H1 (cell line): ENCODE results near the gene WDR45B. TPM values are rescaled to one million over a fixed set of nuclear protein-coding genes. Genes with fewer than 3 reads are reported as not detected.

Experiments used
- CBX8 ChIP-seq: fragments of 300-800, 300-1000 bp; sonication (generic); IDR thresholded peaks from 2 replicates; pipeline ENCODE4 v1.7.1; 2016; ENCODE audit warnings: low read depth, low read length, borderline replicate concordance
- CEBPB ChIP-seq: IDR thresholded peaks from 2 replicates; pipeline ENCODE4 v1.6.1; 2012; ENCODE audit warnings: low read depth, low read length
- CHD2 ChIP-seq: IDR thresholded peaks from 2 replicates; pipeline ENCODE4 v1.6.1; 2012; ENCODE audit warnings: low read length, improper control_type of control experiment
- MAFK ChIP-seq: IDR thresholded peaks from 2 replicates; pipeline ENCODE4 v1.6.1; 2012; ENCODE audit warnings: low read depth, mild to moderate bottlenecking, improper control_type of control experiment, low read length
- RAD21 ChIP-seq, 2 experiments: IDR thresholded peaks in 1 of 2; conservative IDR thresholded peaks in 1 of 2; 2 replicates each; pipeline ENCODE4 v1.6.1; 2011; ENCODE audit warnings: low read depth in 2 of 2, low read length in 2 of 2, improper control_type of control experiment in 1 of 2, inconsistent platforms in 1 of 2, mild to moderate bottlenecking in 1 of 2, moderate library complexity in 1 of 2
- TBP ChIP-seq: IDR thresholded peaks from 2 replicates; pipeline ENCODE4 v1.6.1; 2011; ENCODE audit warnings: low read depth, low read length, improper control_type of control experiment
- polyA plus RNA-seq, 7 experiments: library from polyadenylated mRNA; depleted of rRNA in 3 of 7; stranded (reverse) in 5 of 7; unstranded in 2 of 7; fragments of >200 nt in 5 of 7; fragments of 200-250 nt in 2 of 7; gene quantifications; 1 replicate in 5 of 7; 2 replicates in 1 of 7; 4 replicates in 1 of 7; pipeline versions ENCODE4 v1.2.1 to v1.2.3, GENCODE V29; 2011 to 2013; ENCODE audit warnings: missing spikeins in 2 of 7, mixed read lengths in 2 of 7
- total RNA-seq: library from RNA; stranded (reverse); fragmentation: NEBNext Ultra II Directional; extraction: Animal tissue kit (Norgen Biotek cat#: 25700); gene quantifications from 2 replicates; pipeline ENCODE4 v1.2.1, GENCODE V29; 2021
- TF ChIP-seq, protein P1 (sequence below), 3 experiments: IDR thresholded peaks; 1 replicate in 2 of 3; 2 replicates in 1 of 3; pipeline versions ENCODE4 v1.5.1 to v1.6.1; 2011; ENCODE audit warnings: low read length in 3 of 3, mild to moderate bottlenecking in 3 of 3, inconsistent platforms in 2 of 3, low read depth in 1 of 3, moderate library complexity in 1 of 3; ENCODE audit not compliant: insufficient read depth in 1 of 3; ENCODE audit errors: control extremely low read depth in 1 of 3
- TF ChIP-seq, protein P2 (sequence below): IDR thresholded peaks from 2 replicates; pipeline ENCODE4 v1.6.1; 2011; ENCODE audit warnings: low read length, improper control_type of control experiment

The WDR45B gene
- total and polyA plus RNA-seq, 2 of the 8 experiments (the other 6 are each of a cell fraction or from before 2014, with no cell fraction given): 82.0 to 100 TPM

DNA sequence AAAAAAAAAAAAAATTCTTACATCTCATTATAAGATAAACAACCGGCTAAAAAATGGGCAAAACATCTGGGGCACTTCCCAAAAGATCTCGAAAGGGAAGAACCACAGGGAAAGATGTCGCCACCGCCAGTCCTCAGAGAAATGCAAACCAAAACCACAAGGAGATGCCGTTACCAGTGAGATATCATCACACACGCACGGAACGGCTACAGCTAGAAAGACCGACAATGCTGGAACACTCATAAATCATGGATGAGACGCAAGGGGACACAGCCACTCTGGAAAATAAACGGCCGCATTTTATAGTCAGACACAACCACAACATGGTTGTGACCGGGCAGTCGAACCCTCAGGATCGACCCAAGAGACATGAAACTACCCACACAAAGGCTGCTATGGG lies 24.5 kb downstream of the WDR45B start (continued):
- TF ChIP-seq, protein P1, sequence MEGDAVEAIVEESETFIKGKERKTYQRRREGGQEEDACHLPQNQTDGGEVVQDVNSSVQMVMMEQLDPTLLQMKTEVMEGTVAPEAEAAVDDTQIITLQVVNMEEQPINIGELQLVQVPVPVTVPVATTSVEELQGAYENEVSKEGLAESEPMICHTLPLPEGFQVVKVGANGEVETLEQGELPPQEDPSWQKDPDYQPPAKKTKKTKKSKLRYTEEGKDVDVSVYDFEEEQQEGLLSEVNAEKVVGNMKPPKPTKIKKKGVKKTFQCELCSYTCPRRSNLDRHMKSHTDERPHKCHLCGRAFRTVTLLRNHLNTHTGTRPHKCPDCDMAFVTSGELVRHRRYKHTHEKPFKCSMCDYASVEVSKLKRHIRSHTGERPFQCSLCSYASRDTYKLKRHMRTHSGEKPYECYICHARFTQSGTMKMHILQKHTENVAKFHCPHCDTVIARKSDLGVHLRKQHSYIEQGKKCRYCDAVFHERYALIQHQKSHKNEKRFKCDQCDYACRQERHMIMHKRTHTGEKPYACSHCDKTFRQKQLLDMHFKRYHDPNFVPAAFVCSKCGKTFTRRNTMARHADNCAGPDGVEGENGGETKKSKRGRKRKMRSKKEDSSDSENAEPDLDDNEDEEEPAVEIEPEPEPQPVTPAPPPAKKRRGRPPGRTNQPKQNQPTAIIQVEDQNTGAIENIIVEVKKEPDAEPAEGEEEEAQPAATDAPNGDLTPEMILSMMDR (IDR thresholded peaks at IDR 0.05; ENCODE audit: control extremely low read depth in 1 of 3, insufficient read depth in 1 of 3, low read depth in 1 of 3, low read length in 3 of 3): no peak
- no peak for TF ChIP-seq RAD21 (IDR thresholded peaks at IDR 0.05 in 1 of 2, conservative IDR thresholded peaks at IDR 0.05 in 1 of 2; ENCODE audit: low read depth in 2 of 2, low read length in 2 of 2)
- no peak for TF ChIP-seq TBP
- TF ChIP-seq, protein P2, sequence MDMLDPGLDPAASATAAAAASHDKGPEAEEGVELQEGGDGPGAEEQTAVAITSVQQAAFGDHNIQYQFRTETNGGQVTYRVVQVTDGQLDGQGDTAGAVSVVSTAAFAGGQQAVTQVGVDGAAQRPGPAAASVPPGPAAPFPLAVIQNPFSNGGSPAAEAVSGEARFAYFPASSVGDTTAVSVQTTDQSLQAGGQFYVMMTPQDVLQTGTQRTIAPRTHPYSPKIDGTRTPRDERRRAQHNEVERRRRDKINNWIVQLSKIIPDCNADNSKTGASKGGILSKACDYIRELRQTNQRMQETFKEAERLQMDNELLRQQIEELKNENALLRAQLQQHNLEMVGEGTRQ: no peak
- no peak for TF ChIP-seq CHD2
- TF ChIP-seq MAFK: no peak
- TF ChIP-seq CEBPB: no peak
- no peak for TF ChIP-seq CBX8
